Esophagus squamous epithelium (tissue), 5 donors: ENCODE data around the gene ADORA2A. TPM values are rescaled to one million over a fixed set of nuclear protein-coding genes. Genes with fewer than 3 reads are reported as not detected.

Experiments used
- DNase-seq: peaks from one replicate; lab custom pipeline; 2025; lab: John Stamatoyannopoulos, UW
- H3K27ac ChIP-seq, 4 donors: fragments of 200-600 bp; sonication (generic); one replicate each; pipeline ENCODE4 v1.5.1; 2016 to 2019; ENCODE audit warnings: mild to moderate bottlenecking in 1 of 4
- H3K27me3 ChIP-seq, 4 donors: fragments of 200-600 bp; sonication (generic); 1 replicate in 3 of 4; 2 replicates in 1 of 4; pipeline versions ENCODE4 v1.5.1 to v1.6.0; 2017 to 2021; ENCODE audit warnings: antibody characterized with exemption in 1 of 4
- H3K36me3 ChIP-seq, 3 donors: fragments of 200-600 bp; sonication (generic); one replicate each; pipeline ENCODE4 v1.5.1; 2016 to 2019
- H3K4me1 ChIP-seq, 3 donors: fragments of 200-600 bp; sonication (generic); one replicate each; pipeline ENCODE4 v1.5.1; 2017 to 2019
- H3K4me3 ChIP-seq, 4 donors: fragments of 200-600 bp; sonication (generic); 1 replicate in 3 of 4; 2 replicates in 1 of 4; pipeline ENCODE4 v1.5.1; 2016 to 2019; ENCODE audit warnings: mild to moderate bottlenecking in 2 of 4, moderate library complexity in 1 of 4
- H3K9me3 ChIP-seq, 3 donors: fragments of 200-600 bp; sonication (generic); one replicate each; pipeline ENCODE4 v1.5.1; 2016 to 2019
- CTCF ChIP-seq, 6 experiments: fragments of 450-650 bp in 4 of 6; fragments of 200-600 bp in 2 of 6; sonication (generic) in 2 of 6; IDR thresholded peaks; one replicate each; pipeline ENCODE4 v1.5.1; 2016 to 2019; ENCODE audit warnings: antibody characterized with exemption in 6 of 6, mild to moderate bottlenecking in 4 of 6, moderate library complexity in 4 of 6
- POLR2A ChIP-seq, 4 donors: fragments of 450-650 bp; IDR thresholded peaks; one replicate each; pipeline ENCODE4 v1.6.1; 2017; ENCODE audit warnings: antibody characterized with exemption in 4 of 4, mild to moderate bottlenecking in 4 of 4, moderate library complexity in 3 of 4
- WGBS, 2 donors: methylation state at CpG; one replicate each; pipeline ENCODE4 v1.1.5; 2018; 5-methylcytosine and 5-hydroxymethylcytosine counted together
- intact Hi-C: fragments of 100-400 bp; cut with DNase I; formaldehyde crosslinking; loops from one replicate; pipeline ENCODE4 v1.15.0; 2022
- total RNA-seq, 4 donors: library from RNA; depleted of rRNA; stranded (reverse); fragments of >200 nt; gene quantifications; one replicate each; pipeline ENCODE4 v1.1.0, GENCODE V29; 2016
- donor health status: DM: yes; HTN: yes; CAD: no.

The ADORA2A gene
- total RNA-seq, 4 donors from 2014 or later, result 1.0 to 4.0 (median 2.4) TPM

- WGBS, 2 donors, result 80 to 86% methylated on average over 1 to 4 of the region's 6 CpGs
- no peak for DNase-seq
- no peaks in the 10 kb centered on the region for H3K9me3 ChIP-seq
- no peak overlapping the region for H3K27ac ChIP-seq
- peaks cover 6 to 32% (median 18%) of the 10 kb centered on the region in 3 donors for H3K4me1 ChIP-seq
- no peak for TF ChIP-seq CTCF (IDR thresholded peaks at IDR 0.05)
- no peak for TF ChIP-seq POLR2A (IDR thresholded peaks at IDR 0.05)
- peaks cover 0 to 4% (median 0%) of the 10 kb centered on the region in 4 donors for H3K27me3 ChIP-seq
- intact Hi-C loops, result no loop called here
- no peak overlapping the region for H3K4me3 ChIP-seq
- peaks cover 8 to 68% (median 16%) of the 10 kb centered on the region in 3 donors for H3K36me3 ChIP-seq
Observed at GRCh38 chr22:24416611-24417010, 10.8 kb upstream of the ADORA2A start.

GRCh38 chr22:24417200-24417599, 10.2 kb upstream of the ADORA2A start:
- no peak for DNase-seq
- H3K4me3 ChIP-seq, result no peak overlapping the region
- H3K27me3 ChIP-seq, result peaks cover 0 to 8% (median 0%) of the 10 kb centered on the region in 4 donors
- H3K9me3 ChIP-seq, result no peaks in the 10 kb centered on the region
- no peak for TF ChIP-seq CTCF (IDR thresholded peaks at IDR 0.05)
- TF ChIP-seq POLR2A (IDR thresholded peaks at IDR 0.05), result no peak
- H3K36me3 ChIP-seq, result peaks cover 8 to 62% (median 10%) of the 10 kb centered on the region in 3 donors
- 76 to 88% methylated on average over 2 to 3 of the region's 7 CpGs for WGBS, 2 donors
- intact Hi-C loops, result no loop called here
- no peak overlapping the region for H3K27ac ChIP-seq
- H3K4me1 ChIP-seq, result peaks cover 6 to 32% (median 18%) of the 10 kb centered on the region in 3 donors

- WGBS, 2 donors, result 56 to 100% methylated on average over 3 of the region's 16 CpGs
- no peak for TF ChIP-seq CTCF (IDR thresholded peaks at IDR 0.05)
- TF ChIP-seq POLR2A (IDR thresholded peaks at IDR 0.05), result no peak
- peaks cover 0 to 16% (median 0%) of the 10 kb centered on the region in 4 donors for H3K27me3 ChIP-seq
- H3K36me3 ChIP-seq, result peaks cover 6 to 54% (median 8%) of the 10 kb centered on the region in 3 donors
- no peak overlapping the region for H3K4me3 ChIP-seq
- H3K4me1 ChIP-seq, result peaks cover 6 to 32% (median 18%) of the 10 kb centered on the region in 3 donors
- intact Hi-C loops, result no loop called here
- DNase-seq, result no peak
- H3K9me3 ChIP-seq, result no peaks in the 10 kb centered on the region
- no peak overlapping the region for H3K27ac ChIP-seq
Observed at GRCh38 chr22:24417901-24418641, 9.3 kb upstream of the ADORA2A start.

GRCh38 chr22:24418786-24419474, 8.5 kb upstream of the ADORA2A start:
- DNase-seq, result no peak
- TF ChIP-seq POLR2A (IDR thresholded peaks at IDR 0.05), result no peak
- TF ChIP-seq CTCF (IDR thresholded peaks at IDR 0.05), result no peak
- Histone ChIP-seq H3K36me3 (peaks cover 6 to 45% (median 8%) of the 10 kb centered on the region in 3 donors), H3K27ac (no peak overlapping the region), H3K27me3 (peaks cover 0 to 25% (median 0%) of the 10 kb centered on the region in 4 donors), H3K4me3 (no peak overlapping the region), H3K9me3 (no peaks in the 10 kb centered on the region), H3K4me1 (peaks cover 8 to 41% (median 21%) of the 10 kb centered on the region in 3 donors)
- WGBS, 2 donors, result 35 to 40% methylated on average over 4 to 8 of the region's 16 CpGs
- intact Hi-C loops, result no loop called here

- DNase-seq, result no peak
- peaks cover 0 to 30% (median 1%) of the 10 kb centered on the region in 4 donors for H3K27me3 ChIP-seq
- TF ChIP-seq POLR2A (IDR thresholded peaks at IDR 0.05) (no peak), CTCF (IDR thresholded peaks at IDR 0.05) (no peak)
- peaks cover 6 to 40% (median 7%) of the 10 kb centered on the region in 3 donors for H3K36me3 ChIP-seq
- no peaks in the 10 kb centered on the region for H3K9me3 ChIP-seq
- H3K27ac ChIP-seq, result no peak overlapping the region
- peaks cover 8 to 46% (median 25%) of the 10 kb centered on the region in 3 donors for H3K4me1 ChIP-seq
- no peak overlapping the region for H3K4me3 ChIP-seq
- intact Hi-C loops, result no loop called here
- 40 to 60% methylated on average over 1 to 4 of the region's 7 CpGs for WGBS, 2 donors
Observed at GRCh38 chr22:24419475-24419850, 7.9 kb upstream of the ADORA2A start.
